ENCODE data around the gene CCDC83. TPM values are rescaled to one million over a fixed set of nuclear protein-coding genes. Genes with fewer than 3 reads are reported as not detected.

CCDC83 gene
- polyA plus RNA-seq, 3 donors: not detected

DNA sequence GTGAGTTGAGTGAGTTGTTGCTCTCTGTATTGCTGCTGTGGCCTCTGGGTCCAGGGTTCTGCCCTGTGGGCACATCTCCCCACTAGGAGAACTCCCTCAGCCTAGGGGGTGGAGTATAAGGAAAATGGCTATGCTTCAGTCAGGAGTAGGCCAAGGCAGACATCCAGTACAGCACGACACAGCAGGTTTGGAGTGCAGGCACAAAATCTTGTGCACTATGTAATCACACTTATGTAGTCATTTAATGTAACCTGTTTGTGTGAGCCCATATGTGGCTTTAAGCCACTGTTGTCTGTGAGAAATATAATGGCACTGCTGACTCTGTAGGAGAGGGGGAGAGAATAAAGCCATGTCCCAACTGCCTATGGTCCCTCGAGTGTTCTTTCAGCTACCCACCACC lies 90.1 kb downstream of the CCDC83 start:
- H3K4me3 Mint-ChIP-seq: peak overlapping the region in 1 of 2 donors; percentile 46
- H3K9me3 ChIP-seq (replicated peaks in 1 of 2; ENCODE audit: control insufficient read depth in 1 of 2, insufficient read depth in 1 of 2, low read length in 2 of 2): peaks cover 0 to 21% of the 10 kb centered on the region in 2 donors
- H3K27ac ChIP-seq (ENCODE audit: low read depth in 1 of 2, low read length in 2 of 2): peak overlapping the region in 1 of 2 donors; percentile 46
- no peak overlapping the region for H3K4me3 ChIP-seq (replicated peaks in 1 of 3; ENCODE audit: low read depth in 2 of 3, low read length in 3 of 3)
- no peaks in the 10 kb centered on the region for H3K79me2 ChIP-seq (ENCODE audit: insufficient read depth, low read length)
- H4K20me1 ChIP-seq (ENCODE audit: insufficient read depth, low read length): no peaks in the 10 kb centered on the region
- H3K27me3 Mint-ChIP-seq (ENCODE audit: low read depth in 3 of 3): no peaks in the 10 kb centered on the region
- intact Hi-C loops (cut with micrococcal nuclease): no loop called here
- H2AFZ ChIP-seq (ENCODE audit: insufficient read depth, low read depth, low read length, poor library complexity, severe bottlenecking): no peak overlapping the region
- no peaks in the 10 kb centered on the region for H3K27me3 ChIP-seq (ENCODE audit: control insufficient read depth in 2 of 2, insufficient read depth in 2 of 2, low read length in 2 of 2)
- H3K4me1 ChIP-seq (ENCODE audit: control insufficient read depth in 1 of 2, insufficient read depth in 2 of 2, low read length in 2 of 2): peaks cover 43 to 45% of the 10 kb centered on the region in 2 donors
- TF ChIP-seq, protein P1, sequence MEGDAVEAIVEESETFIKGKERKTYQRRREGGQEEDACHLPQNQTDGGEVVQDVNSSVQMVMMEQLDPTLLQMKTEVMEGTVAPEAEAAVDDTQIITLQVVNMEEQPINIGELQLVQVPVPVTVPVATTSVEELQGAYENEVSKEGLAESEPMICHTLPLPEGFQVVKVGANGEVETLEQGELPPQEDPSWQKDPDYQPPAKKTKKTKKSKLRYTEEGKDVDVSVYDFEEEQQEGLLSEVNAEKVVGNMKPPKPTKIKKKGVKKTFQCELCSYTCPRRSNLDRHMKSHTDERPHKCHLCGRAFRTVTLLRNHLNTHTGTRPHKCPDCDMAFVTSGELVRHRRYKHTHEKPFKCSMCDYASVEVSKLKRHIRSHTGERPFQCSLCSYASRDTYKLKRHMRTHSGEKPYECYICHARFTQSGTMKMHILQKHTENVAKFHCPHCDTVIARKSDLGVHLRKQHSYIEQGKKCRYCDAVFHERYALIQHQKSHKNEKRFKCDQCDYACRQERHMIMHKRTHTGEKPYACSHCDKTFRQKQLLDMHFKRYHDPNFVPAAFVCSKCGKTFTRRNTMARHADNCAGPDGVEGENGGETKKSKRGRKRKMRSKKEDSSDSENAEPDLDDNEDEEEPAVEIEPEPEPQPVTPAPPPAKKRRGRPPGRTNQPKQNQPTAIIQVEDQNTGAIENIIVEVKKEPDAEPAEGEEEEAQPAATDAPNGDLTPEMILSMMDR (IDR thresholded peaks at IDR 0.05): no peak
- DNase-seq: no peak
- H3K9ac ChIP-seq (ENCODE audit: insufficient read depth, low read length, poor library complexity, severe bottlenecking): no peak overlapping the region
- peaks cover 49% of the 10 kb centered on the region for H3K4me1 Mint-ChIP-seq
- no peaks in the 10 kb centered on the region for H3K36me3 Mint-ChIP-seq
- peaks cover 0 to 9% (median 6%) of the 10 kb centered on the region in 7 donors for H3K9me3 Mint-ChIP-seq
- peak overlapping the region in 3 of 7 donors; percentile 15 to 70 (median 50) for H3K27ac Mint-ChIP-seq
- H3K4me2 ChIP-seq (replicated peaks; ENCODE audit: extremely low read depth, low read length, poor library complexity, severe bottlenecking): no peak overlapping the region
- no CpG with 5 or more reads among the region's 2 CpGs for WGBS (ENCODE audit: insufficient coverage)
- no peaks in the 10 kb centered on the region for H3K36me3 ChIP-seq (replicated peaks in 1 of 2; ENCODE audit: control insufficient read depth in 1 of 2, insufficient read depth in 2 of 2, low read length in 2 of 2)

DNA sequence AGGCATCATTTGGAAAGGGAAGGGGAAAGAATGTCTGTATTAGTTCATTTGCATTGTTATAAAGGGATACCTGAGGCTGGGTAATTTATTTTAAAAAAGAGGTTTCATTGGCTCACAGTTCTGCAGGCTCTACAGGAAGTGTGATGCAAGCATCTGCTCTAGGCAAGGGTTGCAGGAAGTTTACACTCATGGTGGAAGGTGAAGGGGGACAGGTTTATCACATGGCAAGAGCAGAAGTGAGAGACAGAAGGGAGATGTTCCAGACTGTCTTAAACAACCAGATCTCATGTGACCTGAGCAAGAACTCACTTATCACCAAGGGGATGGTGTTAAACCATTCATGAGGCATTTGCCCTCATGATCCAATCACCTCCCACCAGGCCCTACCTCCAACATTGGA lies 90.6 kb downstream of the CCDC83 start:
- Histone ChIP-seq H3K4me3 (replicated peaks in 1 of 3; ENCODE audit: low read depth in 2 of 3, low read length in 3 of 3) (no peak overlapping the region), H3K36me3 (replicated peaks in 1 of 2; ENCODE audit: control insufficient read depth in 1 of 2, insufficient read depth in 2 of 2, low read length in 2 of 2) (no peaks in the 10 kb centered on the region), H3K9me3 (replicated peaks in 1 of 2; ENCODE audit: control insufficient read depth in 1 of 2, insufficient read depth in 1 of 2, low read length in 2 of 2) (peaks cover 0 to 21% of the 10 kb centered on the region in 2 donors), H3K79me2 (ENCODE audit: insufficient read depth, low read length) (no peaks in the 10 kb centered on the region), H3K27me3 (ENCODE audit: control insufficient read depth in 2 of 2, insufficient read depth in 2 of 2, low read length in 2 of 2) (no peaks in the 10 kb centered on the region), H3K27ac (ENCODE audit: low read depth in 1 of 2, low read length in 2 of 2) (peak overlapping the region in 1 of 2 donors; percentile 46), H3K9ac (ENCODE audit: insufficient read depth, low read length, poor library complexity, severe bottlenecking) (no peak overlapping the region), H2AFZ (ENCODE audit: insufficient read depth, low read depth, low read length, poor library complexity, severe bottlenecking) (no peak overlapping the region), H3K4me1 (ENCODE audit: control insufficient read depth in 1 of 2, insufficient read depth in 2 of 2, low read length in 2 of 2) (peaks cover 43 to 45% of the 10 kb centered on the region in 2 donors), H4K20me1 (ENCODE audit: insufficient read depth, low read length) (peaks cover 3% of the 10 kb centered on the region), H3K4me2 (replicated peaks; ENCODE audit: extremely low read depth, low read length, poor library complexity, severe bottlenecking) (no peak overlapping the region)
- H3K27ac Mint-ChIP-seq: peak overlapping the region in 4 of 7 donors; percentile 44 to 78 (median 60)
- no peaks in the 10 kb centered on the region for H3K36me3 Mint-ChIP-seq
- intact Hi-C loops (cut with micrococcal nuclease): no loop called here
- no peaks in the 10 kb centered on the region for H3K27me3 Mint-ChIP-seq (ENCODE audit: low read depth in 3 of 3)
- peaks cover 51% of the 10 kb centered on the region for H3K4me1 Mint-ChIP-seq
- DNase-seq: peak; percentile 39 to 47 (median 40)
- peaks cover 0 to 9% (median 6%) of the 10 kb centered on the region in 7 donors for H3K9me3 Mint-ChIP-seq
- peak overlapping the region in 1 of 2 donors; percentile 46 for H3K4me3 Mint-ChIP-seq
- TF ChIP-seq, protein P1 (IDR thresholded peaks at IDR 0.05): no peak
